Caco-2 (cell line): ENCODE results near the gene SDF2. TPM values are rescaled to one million over a fixed set of nuclear protein-coding genes. Genes with fewer than 3 reads are reported as not detected.

Experiments
- BruUV-seq: library from RNA; stranded (reverse); fragments of 400-500 nt; replicated peaks from 2 replicates; lab custom pipeline; 2021; lab: Mats Ljungman, UMichigan
- CTCF ChIA-PET: fragments of 300-600 bp; sonication (Branson Sonifier 250); formaldehyde crosslinking; loops from one replicate; lab custom pipeline; 2022; ENCODE audit warnings: antibody characterized with exemption; lab: Charles Lee
- POLR2A ChIA-PET: fragments of 300-600 bp; sonication (Branson Sonifier 250); formaldehyde crosslinking; loops from one replicate; lab custom pipeline; 2022; ENCODE audit warnings: antibody characterized with exemption; lab: Charles Lee
- DNase-seq, 2 experiments: peaks; one replicate each; pipeline versions ENCODE4 v3.0.0 to v3.0.0-alpha.2; 2020 to 2022
- H3K27me3 ChIP-seq: replicated peaks from 2 replicates; pipeline ENCODE4 v1.6.0; 2011; ENCODE audit warnings: low read length; ENCODE audit not compliant: control insufficient read depth, insufficient read depth
- H3K36me3 ChIP-seq: 2 replicates; pipeline ENCODE4 v1.5.1; 2011; ENCODE audit warnings: low read length; ENCODE audit not compliant: control insufficient read depth, insufficient read depth
- H3K4me1 ChIP-seq: fragments of 250-450 bp; sonication (Bioruptor Pico); 2 replicates; pipeline ENCODE4 v1.5.1; 2020; ENCODE audit warnings: mild to moderate bottlenecking
- H3K4me3 ChIP-seq: 2 replicates; pipeline ENCODE4 v1.5.1; 2011; ENCODE audit warnings: low read depth, mild to moderate bottlenecking, control low read depth, low read length
- H3K9me3 ChIP-seq: fragments of 250-450 bp; sonication (Bioruptor Pico); 2 replicates; pipeline ENCODE4 v1.5.1; 2020; ENCODE audit warnings: mild to moderate bottlenecking, moderate library complexity
- H3K27ac Mint-ChIP-seq: one replicate; pipeline ENCODE4 v1.8.0; 2022; ENCODE audit warnings: mixed read lengths; ENCODE audit not compliant: unreplicated experiment
- H3K27me3 Mint-ChIP-seq: one replicate; pipeline ENCODE4 v1.8.0; 2022; ENCODE audit warnings: mixed read lengths; ENCODE audit not compliant: insufficient read depth, unreplicated experiment
- H3K36me3 Mint-ChIP-seq: one replicate; pipeline ENCODE4 v1.8.0; 2022; ENCODE audit warnings: mild to moderate bottlenecking, mixed read lengths; ENCODE audit not compliant: insufficient read depth, unreplicated experiment
- H3K4me1 Mint-ChIP-seq: one replicate; pipeline ENCODE4 v1.8.0; 2022; ENCODE audit warnings: low read depth, mixed read lengths; ENCODE audit not compliant: unreplicated experiment
- H3K4me3 Mint-ChIP-seq: one replicate; pipeline ENCODE4 v1.8.0; 2022; ENCODE audit warnings: mild to moderate bottlenecking, moderate library complexity, mixed read lengths; ENCODE audit not compliant: unreplicated experiment
- H3K9me3 Mint-ChIP-seq: one replicate; pipeline ENCODE4 v1.8.0; 2022; ENCODE audit warnings: mixed read lengths; ENCODE audit not compliant: unreplicated experiment
- CTCF ChIP-seq, 2 experiments: fragments of 200-600 bp in 1 of 2; IDR thresholded peaks; 1 replicate in 1 of 2; 2 replicates in 1 of 2; pipeline versions ENCODE4 v1.5.1 to v1.8.0; 2011 to 2022; ENCODE audit warnings: antibody characterized with exemption in 1 of 2, control low read depth in 1 of 2, inconsistent platforms in 1 of 2, low read depth in 1 of 2, low read length in 1 of 2, mild to moderate bottlenecking in 1 of 2, moderate library complexity in 1 of 2; ENCODE audit not compliant: insufficient read depth in 1 of 2, severe bottlenecking in 1 of 2, unreplicated experiment in 1 of 2
- intact Hi-C: fragments of 100-400 bp; cut with micrococcal nuclease; formaldehyde crosslinking; loops from one replicate; pipeline ENCODE4 v1.10.0; 2022; ENCODE audit not compliant: unreplicated experiment
- total RNA-seq: library from RNA; stranded (reverse); gene quantifications from 2 replicates; pipeline ENCODE4 v1.2.3, GENCODE V29; 2022

SDF2 gene
- total RNA-seq, 1 experiment from 2014 or later = 63.5 TPM

DNA sequence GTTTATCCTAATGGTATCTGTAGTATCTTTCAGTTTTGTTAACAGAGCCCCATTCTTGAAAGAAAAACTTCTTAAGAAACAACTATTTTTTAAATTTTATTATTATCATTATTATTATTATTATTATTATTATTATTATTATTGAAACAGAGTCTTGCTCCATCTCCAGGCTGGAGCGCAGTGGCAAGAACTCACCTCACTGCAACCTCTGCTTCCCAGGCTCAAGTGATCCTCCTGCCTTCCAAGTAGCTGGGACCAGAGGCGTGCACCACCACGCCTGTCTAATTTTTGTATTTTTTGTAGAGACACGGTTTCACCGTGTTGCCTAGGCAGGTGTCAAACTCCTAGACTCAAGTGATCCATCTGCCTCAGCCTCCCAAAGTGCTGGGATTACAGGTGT, 23.7 kb upstream of the SDF2 start:
- intact Hi-C loops = loop anchor here (1.0 to 2.0 kb wide), 2 partner anchors 13 to 41 kb away; partner anchors contain the start of gene TLCD1
- Histone ChIP-seq H3K36me3 (peaks cover 20% of the 10 kb centered on the region), H3K27me3 (no peaks in the 10 kb centered on the region), H3K4me3 (no peak overlapping the region), H3K9me3 (no peaks in the 10 kb centered on the region), H3K4me1 (no peaks in the 10 kb centered on the region)
- Mint-ChIP-seq H3K4me1 (no peaks in the 10 kb centered on the region), H3K9me3 (no peaks in the 10 kb centered on the region), H3K27me3 (no peaks in the 10 kb centered on the region), H3K4me3 (no peak overlapping the region), H3K27ac (no peak overlapping the region), H3K36me3 (peaks cover 98% of the 10 kb centered on the region)
- ChIA-PET POLR2A (interaction anchor here (0.6 kb wide), 1 partner anchor 21 kb away, joined by 3 read pairs; no protein-coding TSS in a partner anchor), CTCF (no interaction called here)
- DNase-seq = no peak
- no peak for TF ChIP-seq CTCF (IDR thresholded peaks at IDR 0.05; ENCODE audit: insufficient read depth in 1 of 2, low read depth in 1 of 2, low read length in 1 of 2, severe bottlenecking in 1 of 2, unreplicated experiment in 1 of 2)
- no TSS peak for BruUV-seq

DNA sequence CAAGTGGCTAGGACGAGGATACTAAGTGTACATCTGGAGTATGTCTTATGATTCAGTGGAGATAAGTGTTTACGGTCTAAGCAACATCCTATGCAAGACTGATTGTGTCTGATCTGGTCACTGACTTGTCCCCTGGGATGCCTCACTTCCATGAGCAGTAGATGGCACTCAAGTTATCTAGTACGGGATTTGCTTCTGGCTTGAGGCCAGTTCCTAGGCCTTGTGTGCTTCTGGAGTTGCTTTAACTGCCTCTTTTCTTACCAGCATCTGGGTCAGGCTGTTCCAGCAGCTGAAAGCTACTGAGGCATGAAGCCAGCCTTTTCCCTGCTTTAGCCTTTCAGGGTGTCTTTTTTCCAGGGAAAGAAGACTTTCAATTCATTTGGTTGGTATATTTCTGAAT, 23.3 kb upstream of the SDF2 start:
- Histone ChIP-seq H3K4me3 (no peak overlapping the region), H3K27me3 (no peaks in the 10 kb centered on the region), H3K36me3 (peaks cover 20% of the 10 kb centered on the region), H3K9me3 (no peaks in the 10 kb centered on the region), H3K4me1 (no peaks in the 10 kb centered on the region)
- Mint-ChIP-seq H3K4me3 (no peak overlapping the region), H3K4me1 (no peaks in the 10 kb centered on the region), H3K27me3 (no peaks in the 10 kb centered on the region), H3K9me3 (no peaks in the 10 kb centered on the region), H3K27ac (no peak overlapping the region), H3K36me3 (peaks cover 98% of the 10 kb centered on the region)
- ChIA-PET POLR2A (no interaction called here), CTCF (no interaction called here)
- no TSS peak for BruUV-seq
- TF ChIP-seq CTCF (IDR thresholded peaks at IDR 0.05; ENCODE audit: insufficient read depth in 1 of 2, low read depth in 1 of 2, low read length in 1 of 2, severe bottlenecking in 1 of 2, unreplicated experiment in 1 of 2) = peak in 1 of 2 experiments; percentile 42
- intact Hi-C loops = loop anchor here (1.0 to 2.0 kb wide), 2 partner anchors 13 to 42 kb away; partner anchors contain the start of gene TLCD1
- peak in 1 of 2 experiments; percentile 57 for DNase-seq

- no peak for DNase-seq
- no peak overlapping the region for H3K4me3 ChIP-seq
- ChIA-PET POLR2A (interaction anchor here (0.8 to 1.0 kb wide), 2 partner anchors 37 to 38 kb away, joined by 3 to 4 read pairs; partner anchors contain the start of genes BLTP2 and RPL23A), CTCF (interaction anchor here (1.0 to 1.4 kb wide), 3 partner anchors 37 to 44 kb away, joined by 3 read pairs; partner anchors contain the start of genes RPL23A and TLCD1)
- H3K4me3 Mint-ChIP-seq = no peak overlapping the region
- H3K4me1 Mint-ChIP-seq = no peaks in the 10 kb centered on the region
- H3K27me3 Mint-ChIP-seq = no peaks in the 10 kb centered on the region
- TF ChIP-seq CTCF (IDR thresholded peaks at IDR 0.05; ENCODE audit: insufficient read depth in 1 of 2, low read depth in 1 of 2, low read length in 1 of 2, severe bottlenecking in 1 of 2, unreplicated experiment in 1 of 2) = no peak
- H3K4me1 ChIP-seq = no peaks in the 10 kb centered on the region
- H3K27ac Mint-ChIP-seq = no peak overlapping the region
- H3K9me3 ChIP-seq = no peaks in the 10 kb centered on the region
- intact Hi-C loops = no loop called here
- H3K9me3 Mint-ChIP-seq = no peaks in the 10 kb centered on the region
- no peaks in the 10 kb centered on the region for H3K27me3 ChIP-seq
- peaks cover 98% of the 10 kb centered on the region for H3K36me3 Mint-ChIP-seq
- peaks cover 14% of the 10 kb centered on the region for H3K36me3 ChIP-seq
- no TSS peak for BruUV-seq
Observed at GRCh38 chr17:28682655-28683054, 20.9 kb upstream of the SDF2 start.
